ENCODE results near the gene CAPN13.

DNA sequence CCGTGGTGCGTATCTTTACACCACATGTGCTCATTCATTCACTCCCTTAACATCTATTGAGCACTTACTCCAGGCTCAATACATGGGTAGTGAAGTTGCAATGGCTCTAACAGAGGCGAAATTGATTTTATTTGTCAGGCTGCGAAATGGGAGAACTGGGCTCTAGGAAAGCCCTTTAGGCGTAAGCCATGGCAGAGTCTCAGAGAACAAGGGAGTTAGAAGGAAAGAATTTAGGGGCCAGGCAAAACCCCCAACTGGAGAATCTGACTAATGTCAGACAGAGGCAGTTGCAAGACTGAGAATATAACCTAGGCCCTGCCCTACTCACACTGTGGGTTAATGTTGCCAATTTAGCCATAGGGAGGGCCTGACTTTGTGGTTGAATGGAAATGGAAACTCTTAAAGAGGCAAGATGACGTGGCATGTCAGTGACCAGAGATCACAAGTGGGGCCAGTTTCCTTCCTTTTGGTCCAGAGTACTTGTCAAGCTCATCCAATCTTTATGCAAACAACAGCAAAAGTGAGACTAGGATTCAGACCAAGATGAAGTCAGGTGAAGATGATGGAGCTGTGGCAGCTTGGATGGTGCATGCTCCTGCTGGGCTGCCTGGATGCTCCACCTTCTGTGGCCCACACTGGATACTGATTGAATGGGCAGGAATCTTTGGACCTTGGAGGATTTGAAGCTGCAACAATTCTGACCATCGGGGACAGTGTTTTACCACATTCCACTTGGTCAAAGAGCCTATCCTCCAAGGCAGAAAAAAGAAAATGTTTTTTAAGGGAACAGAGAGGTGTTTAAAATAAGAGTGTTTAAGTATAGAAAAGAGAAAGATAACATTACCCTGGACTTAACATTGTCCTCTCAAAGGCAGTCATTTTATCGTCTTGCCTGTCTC is 92.2 kb downstream of the CAPN13 start:
- TF ChIP-seq, protein P1, sequence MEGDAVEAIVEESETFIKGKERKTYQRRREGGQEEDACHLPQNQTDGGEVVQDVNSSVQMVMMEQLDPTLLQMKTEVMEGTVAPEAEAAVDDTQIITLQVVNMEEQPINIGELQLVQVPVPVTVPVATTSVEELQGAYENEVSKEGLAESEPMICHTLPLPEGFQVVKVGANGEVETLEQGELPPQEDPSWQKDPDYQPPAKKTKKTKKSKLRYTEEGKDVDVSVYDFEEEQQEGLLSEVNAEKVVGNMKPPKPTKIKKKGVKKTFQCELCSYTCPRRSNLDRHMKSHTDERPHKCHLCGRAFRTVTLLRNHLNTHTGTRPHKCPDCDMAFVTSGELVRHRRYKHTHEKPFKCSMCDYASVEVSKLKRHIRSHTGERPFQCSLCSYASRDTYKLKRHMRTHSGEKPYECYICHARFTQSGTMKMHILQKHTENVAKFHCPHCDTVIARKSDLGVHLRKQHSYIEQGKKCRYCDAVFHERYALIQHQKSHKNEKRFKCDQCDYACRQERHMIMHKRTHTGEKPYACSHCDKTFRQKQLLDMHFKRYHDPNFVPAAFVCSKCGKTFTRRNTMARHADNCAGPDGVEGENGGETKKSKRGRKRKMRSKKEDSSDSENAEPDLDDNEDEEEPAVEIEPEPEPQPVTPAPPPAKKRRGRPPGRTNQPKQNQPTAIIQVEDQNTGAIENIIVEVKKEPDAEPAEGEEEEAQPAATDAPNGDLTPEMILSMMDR (IDR thresholded peaks at IDR 0.05) = no peak
- no peak for TF ChIP-seq POLR2A (IDR thresholded peaks at IDR 0.05)

All from esophagus squamous epithelium (tissue), 4 donors.